HCT116 (cell line): ENCODE results near the gene PRKCA. TPM values are rescaled to one million over a fixed set of nuclear protein-coding genes. Genes with fewer than 3 reads are reported as not detected.

Experiments used
- ATAC-seq: fragments of 200-7000 bp; cut with Tn5 transposase; 2 replicates; pipeline ENCODE4 v1.9.1; 2020; ENCODE audit warnings: mild to moderate bottlenecking, moderate library complexity
- BruUV-seq: library from RNA; stranded (reverse); fragments of 400-500 nt; replicated peaks from 2 replicates; lab custom pipeline; 2021; lab: Mats Ljungman, UMichigan
- CTCF ChIA-PET: fragments of 300-600 bp; sonication (Branson Sonifier 250); formaldehyde crosslinking; loops from one replicate; lab custom pipeline; 2021; ENCODE audit warnings: antibody characterized with exemption; lab: Charles Lee
- POLR2A ChIA-PET: fragments of 300-600, 350-600 bp; sonication (Branson Sonifier 250); formaldehyde crosslinking; loops from one replicate; lab custom pipeline; 2021; ENCODE audit warnings: antibody characterized with exemption; lab: Charles Lee
- RAD21 ChIA-PET, 2 experiments: fragments of 300-600 bp; sonication (Branson Sonifier 250); formaldehyde crosslinking; loops; one replicate each; lab custom pipeline; 2023; ENCODE audit warnings: low total read pairs in 2 of 2; ENCODE audit not compliant: uncharacterized antibody in 2 of 2, unreplicated experiment in 2 of 2, low non-redundant PET in 1 of 2; lab: Charles Lee
- DNase-seq: peaks from one replicate; pipeline ENCODE4 v3.0.0-alpha.2; 2010; ENCODE audit warnings: low read depth, low spot score
- H2AFZ ChIP-seq: fragments of 200-600 bp; shearing (Covaris generic), sonication (generic); 2 replicates; pipeline ENCODE4 v1.6.1; 2017; ENCODE audit warnings: low read depth, mixed run types, mixed read lengths, antibody characterized with exemption, low read length; ENCODE audit not compliant: poor library complexity, severe bottlenecking
- H3K27ac ChIP-seq: 2 replicates; pipeline ENCODE4 v1.5.1; 2012; ENCODE audit warnings: low read depth, low read length
- H3K27me3 ChIP-seq: fragments of 200-600 bp; sonication (generic); 2 replicates; pipeline ENCODE4 v1.6.1; 2016; ENCODE audit warnings: mixed run types, low read length, mixed read lengths; ENCODE audit not compliant: insufficient read depth
- H3K36me3 ChIP-seq, 2 experiments: fragments of 200-500 bp in 1 of 2; fragments of 200-600 bp in 1 of 2; sonication (Bioruptor generic) in 1 of 2; sonication (generic) in 1 of 2; 2 replicates each; pipeline versions ENCODE4 v1.5.1 to v1.6.1; 2014 to 2016; ENCODE audit warnings: low read length in 2 of 2, inconsistent platforms in 1 of 2, mixed read lengths in 1 of 2, mixed run types in 1 of 2; ENCODE audit not compliant: insufficient read depth in 2 of 2, control insufficient read depth in 1 of 2
- H3K4me1 ChIP-seq, 2 experiments: fragments of 200-600 bp in 1 of 2; sonication (generic) in 1 of 2; 2 replicates each; pipeline versions ENCODE4 v1.5.1 to v1.6.1; 2012 to 2017; ENCODE audit warnings: low read length in 2 of 2, inconsistent platforms in 1 of 2, mild to moderate bottlenecking in 1 of 2, mixed read lengths in 1 of 2, mixed run types in 1 of 2, moderate library complexity in 1 of 2; ENCODE audit not compliant: insufficient read depth in 2 of 2, control insufficient read depth in 1 of 2
- H3K4me2 ChIP-seq: fragments of 200-600 bp; sonication (generic); 2 replicates; pipeline ENCODE4 v1.6.1; 2017; ENCODE audit warnings: mixed run types, low read length, mixed read lengths
- H3K4me3 ChIP-seq, 2 experiments: fragments of 200-600 bp in 1 of 2; sonication (generic) in 1 of 2; replicated peaks in 1 of 2; 2 replicates each; pipeline ENCODE4 v1.5.1; 2011 to 2016; ENCODE audit warnings: low read length in 2 of 2, control low read depth in 1 of 2, low read depth in 1 of 2, mild to moderate bottlenecking in 1 of 2, mixed read lengths in 1 of 2, mixed run types in 1 of 2
- H3K79me2 ChIP-seq: fragments of 200-600 bp; sonication (generic); 2 replicates; pipeline ENCODE4 v1.6.1; 2017; ENCODE audit warnings: mild to moderate bottlenecking, mixed run types, low read length, moderate library complexity, mixed read lengths; ENCODE audit not compliant: insufficient read depth
- H3K9ac ChIP-seq: fragments of 200-600 bp; sonication (generic); 2 replicates; pipeline ENCODE4 v1.6.1; 2016; ENCODE audit warnings: low read length, mixed read lengths
- H3K9me2 ChIP-seq: fragments of 200-600 bp; sonication (generic), shearing (Covaris generic); 2 replicates; pipeline ENCODE4 v1.6.1; 2017; ENCODE audit warnings: mixed run types, mild to moderate bottlenecking, moderate library complexity; ENCODE audit not compliant: insufficient read depth
- H3K9me3 ChIP-seq, 2 experiments: fragments of 200-500 bp in 1 of 2; fragments of 200-600 bp in 1 of 2; sonication (Bioruptor generic) in 1 of 2; sonication (generic) in 1 of 2; 2 replicates each; pipeline ENCODE4 v1.6.1; 2014 to 2017; ENCODE audit warnings: low read length in 2 of 2, mixed read lengths in 2 of 2, inconsistent platforms in 1 of 2, low read depth in 1 of 2, mild to moderate bottlenecking in 1 of 2, mixed run types in 1 of 2, moderate library complexity in 1 of 2; ENCODE audit not compliant: control insufficient read depth in 1 of 2, insufficient read depth in 1 of 2
- H4K20me1 ChIP-seq: fragments of 200-600 bp; sonication (generic), shearing (Covaris generic); 2 replicates; pipeline ENCODE4 v1.6.1; 2017; ENCODE audit warnings: mixed run types, mild to moderate bottlenecking, moderate library complexity; ENCODE audit not compliant: insufficient read depth
- CBX3 ChIP-seq: IDR thresholded peaks from 2 replicates; pipeline ENCODE4 v1.6.1; 2012; ENCODE audit warnings: low read depth
- CEBPB ChIP-seq: IDR thresholded peaks from 2 replicates; pipeline ENCODE4 v1.6.1; 2012; ENCODE audit warnings: low read depth
- EGR1 ChIP-seq: IDR thresholded peaks from 2 replicates; pipeline ENCODE4 v1.6.1; 2012; ENCODE audit warnings: low read depth
- EZH2phosphoT487 ChIP-seq: fragments of 200-600 bp; IDR thresholded peaks from 2 replicates; pipeline ENCODE4 v1.6.1; 2018; ENCODE audit warnings: antibody characterized with exemption, borderline replicate concordance
- POLR2A ChIP-seq: IDR thresholded peaks from 2 replicates; pipeline ENCODE4 v1.7.0; 2011; ENCODE audit warnings: borderline replicate concordance; ENCODE audit not compliant: insufficient read depth, insufficient read length; ENCODE audit errors: extremely low read depth
- POLR2AphosphoS5 ChIP-seq: IDR thresholded peaks from 2 replicates; pipeline ENCODE4 v1.6.1; 2011; ENCODE audit warnings: mild to moderate bottlenecking, low read depth, low read length, moderate library complexity
- SP1 ChIP-seq: IDR thresholded peaks from 2 replicates; pipeline ENCODE4 v1.6.1; 2012; ENCODE audit warnings: low read depth
- SRF ChIP-seq: IDR thresholded peaks from 2 replicates; pipeline ENCODE4 v1.6.1; 2012; ENCODE audit warnings: low read depth
- TCF7L2 ChIP-seq: IDR thresholded peaks from 2 replicates; pipeline ENCODE4 v1.7.0; 2011; ENCODE audit warnings: borderline replicate concordance, inconsistent platforms; ENCODE audit not compliant: insufficient read depth, insufficient read length; ENCODE audit errors: extremely low read depth
- YY1 ChIP-seq: IDR thresholded peaks from 2 replicates; pipeline ENCODE4 v1.6.1; 2011; ENCODE audit warnings: low read length, low read depth, moderate library complexity, mild to moderate bottlenecking; ENCODE audit not compliant: insufficient replicate concordance; ENCODE audit errors: extremely low read depth
- ZNF274 ChIP-seq: fragments of 200-500 bp; sonication (Bioruptor generic); IDR thresholded peaks from 2 replicates; pipeline ENCODE4 v1.6.1; 2014; ENCODE audit warnings: mild to moderate bottlenecking, low read depth, low read length, inconsistent platforms
- intact Hi-C: fragments of 100-400 bp; cut with micrococcal nuclease; formaldehyde crosslinking; loops from 2 replicates; pipeline ENCODE4 v1.10.0; 2022
- total RNA-seq: library from RNA; stranded (reverse); gene quantifications from one replicate; pipeline ENCODE4 v1.2.1, GENCODE V29; 2021; ENCODE audit not compliant: unreplicated experiment
- TF ChIP-seq, protein P1 (sequence below): IDR thresholded peaks from 2 replicates; pipeline ENCODE4 v1.6.1; 2011; ENCODE audit warnings: mild to moderate bottlenecking, low read length, moderate library complexity; ENCODE audit not compliant: insufficient replicate concordance; ENCODE audit errors: extremely low read depth
- TF ChIP-seq, protein P2 (sequence below): IDR thresholded peaks from 2 replicates; pipeline ENCODE4 v1.6.1; 2012

Gene PRKCA
- total RNA-seq, 1 experiment from 2014 or later = 18.8 TPM

DNA sequence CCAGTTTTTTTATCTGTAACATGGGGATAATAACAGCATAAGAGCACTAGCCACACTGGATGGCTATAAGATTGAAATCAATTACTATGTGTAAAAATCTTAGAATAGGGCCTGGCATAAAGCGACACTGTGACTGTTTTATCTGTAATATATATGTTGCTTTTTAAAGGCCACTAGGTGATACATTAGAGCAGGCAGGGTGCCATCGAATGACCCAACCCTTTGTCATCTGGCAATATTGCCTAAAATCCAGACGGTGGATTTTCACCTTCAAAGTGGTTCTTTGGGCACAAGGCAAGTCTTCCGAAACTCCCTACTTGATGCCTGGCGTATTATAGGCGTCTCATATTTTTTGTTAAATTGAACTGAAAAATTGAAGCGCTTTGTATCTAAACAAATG, 69.1 kb downstream of the PRKCA start:
- no peak overlapping the region for H3K4me2 ChIP-seq
- H3K27ac ChIP-seq = no peak overlapping the region
- intact Hi-C loops = no loop called here
- RAD21 ChIA-PET = no interaction called here
- no peaks in the 10 kb centered on the region for H4K20me1 ChIP-seq
- no peaks in the 10 kb centered on the region for H3K9me2 ChIP-seq
- H3K9ac ChIP-seq = no peak overlapping the region
- no peaks in the 10 kb centered on the region for H3K9me3 ChIP-seq
- no peak overlapping the region for H2AFZ ChIP-seq
- H3K4me3 ChIP-seq = no peak overlapping the region
- H3K27me3 ChIP-seq = no peaks in the 10 kb centered on the region
- BruUV-seq = no TSS peak
- ATAC-seq = no peak
- H3K36me3 ChIP-seq = no peaks in the 10 kb centered on the region
- no peak for DNase-seq
- CTCF ChIA-PET = no interaction called here
- no peaks in the 10 kb centered on the region for H3K79me2 ChIP-seq
- TF ChIP-seq YY1 (no peak), POLR2AphosphoS5 (no peak), SP1 (no peak)
- TF ChIP-seq, all 23 proteins: peak for 0
- H3K4me1 ChIP-seq = no peaks in the 10 kb centered on the region
- POLR2A ChIA-PET = no interaction called here

DNA sequence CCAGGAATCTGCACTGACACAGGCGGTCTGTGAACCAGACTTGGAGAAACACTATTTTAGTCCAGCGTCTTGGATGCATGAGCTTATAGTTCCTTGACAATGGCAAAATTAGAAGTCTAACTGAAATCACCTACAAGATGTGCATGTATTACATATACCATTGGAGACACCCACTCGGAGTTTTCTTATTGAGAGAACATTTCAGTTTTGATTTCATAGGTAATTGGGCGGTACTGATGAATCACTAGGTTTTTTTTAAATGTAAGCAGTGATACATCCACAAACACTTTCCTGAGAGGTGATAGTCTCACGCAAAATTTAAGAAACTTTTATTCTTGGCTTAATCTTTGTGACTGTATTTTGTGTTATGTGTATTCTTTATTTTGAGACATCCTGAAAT, 69.8 kb downstream of the PRKCA start:
- POLR2A ChIA-PET = no interaction called here
- BruUV-seq = no TSS peak
- Histone ChIP-seq H3K4me2 (no peak overlapping the region), H3K9me3 (no peaks in the 10 kb centered on the region), H3K9me2 (no peaks in the 10 kb centered on the region), H4K20me1 (no peaks in the 10 kb centered on the region), H3K9ac (no peak overlapping the region), H2AFZ (no peak overlapping the region), H3K27me3 (no peaks in the 10 kb centered on the region), H3K4me1 (no peaks in the 10 kb centered on the region), H3K36me3 (no peaks in the 10 kb centered on the region), H3K4me3 (no peak overlapping the region), H3K79me2 (no peaks in the 10 kb centered on the region), H3K27ac (no peak overlapping the region)
- DNase-seq (no peak), ATAC-seq (no peak)
- intact Hi-C loops = no loop called here
- CTCF ChIA-PET = no interaction called here
- RAD21 ChIA-PET = no interaction called here
- TF ChIP-seq TCF7L2 = no peak
- TF ChIP-seq, protein P1, sequence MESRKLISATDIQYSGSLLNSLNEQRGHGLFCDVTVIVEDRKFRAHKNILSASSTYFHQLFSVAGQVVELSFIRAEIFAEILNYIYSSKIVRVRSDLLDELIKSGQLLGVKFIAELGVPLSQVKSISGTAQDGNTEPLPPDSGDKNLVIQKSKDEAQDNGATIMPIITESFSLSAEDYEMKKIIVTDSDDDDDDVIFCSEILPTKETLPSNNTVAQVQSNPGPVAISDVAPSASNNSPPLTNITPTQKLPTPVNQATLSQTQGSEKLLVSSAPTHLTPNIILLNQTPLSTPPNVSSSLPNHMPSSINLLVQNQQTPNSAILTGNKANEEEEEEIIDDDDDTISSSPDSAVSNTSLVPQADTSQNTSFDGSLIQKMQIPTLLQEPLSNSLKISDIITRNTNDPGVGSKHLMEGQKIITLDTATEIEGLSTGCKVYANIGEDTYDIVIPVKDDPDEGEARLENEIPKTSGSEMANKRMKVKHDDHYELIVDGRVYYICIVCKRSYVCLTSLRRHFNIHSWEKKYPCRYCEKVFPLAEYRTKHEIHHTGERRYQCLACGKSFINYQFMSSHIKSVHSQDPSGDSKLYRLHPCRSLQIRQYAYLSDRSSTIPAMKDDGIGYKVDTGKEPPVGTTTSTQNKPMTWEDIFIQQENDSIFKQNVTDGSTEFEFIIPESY = no peak
- TF ChIP-seq EZH2phosphoT487 = no peak
- no peak for TF ChIP-seq SRF
- no peak for TF ChIP-seq ZNF274
- TF ChIP-seq, protein P2, sequence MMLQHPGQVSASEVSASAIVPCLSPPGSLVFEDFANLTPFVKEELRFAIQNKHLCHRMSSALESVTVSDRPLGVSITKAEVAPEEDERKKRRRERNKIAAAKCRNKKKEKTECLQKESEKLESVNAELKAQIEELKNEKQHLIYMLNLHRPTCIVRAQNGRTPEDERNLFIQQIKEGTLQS = no peak
- TF ChIP-seq CEBPB = no peak
- no peak for TF ChIP-seq YY1
- TF ChIP-seq POLR2A = no peak
- TF ChIP-seq SP1 = no peak
- TF ChIP-seq CBX3 = no peak
- no peak for TF ChIP-seq EGR1
